Measurements from ENCODE around the gene POLA1. TPM values are rescaled to one million over a fixed set of nuclear protein-coding genes. Genes with fewer than 3 reads are reported as not detected.

Gene POLA1, protein sequence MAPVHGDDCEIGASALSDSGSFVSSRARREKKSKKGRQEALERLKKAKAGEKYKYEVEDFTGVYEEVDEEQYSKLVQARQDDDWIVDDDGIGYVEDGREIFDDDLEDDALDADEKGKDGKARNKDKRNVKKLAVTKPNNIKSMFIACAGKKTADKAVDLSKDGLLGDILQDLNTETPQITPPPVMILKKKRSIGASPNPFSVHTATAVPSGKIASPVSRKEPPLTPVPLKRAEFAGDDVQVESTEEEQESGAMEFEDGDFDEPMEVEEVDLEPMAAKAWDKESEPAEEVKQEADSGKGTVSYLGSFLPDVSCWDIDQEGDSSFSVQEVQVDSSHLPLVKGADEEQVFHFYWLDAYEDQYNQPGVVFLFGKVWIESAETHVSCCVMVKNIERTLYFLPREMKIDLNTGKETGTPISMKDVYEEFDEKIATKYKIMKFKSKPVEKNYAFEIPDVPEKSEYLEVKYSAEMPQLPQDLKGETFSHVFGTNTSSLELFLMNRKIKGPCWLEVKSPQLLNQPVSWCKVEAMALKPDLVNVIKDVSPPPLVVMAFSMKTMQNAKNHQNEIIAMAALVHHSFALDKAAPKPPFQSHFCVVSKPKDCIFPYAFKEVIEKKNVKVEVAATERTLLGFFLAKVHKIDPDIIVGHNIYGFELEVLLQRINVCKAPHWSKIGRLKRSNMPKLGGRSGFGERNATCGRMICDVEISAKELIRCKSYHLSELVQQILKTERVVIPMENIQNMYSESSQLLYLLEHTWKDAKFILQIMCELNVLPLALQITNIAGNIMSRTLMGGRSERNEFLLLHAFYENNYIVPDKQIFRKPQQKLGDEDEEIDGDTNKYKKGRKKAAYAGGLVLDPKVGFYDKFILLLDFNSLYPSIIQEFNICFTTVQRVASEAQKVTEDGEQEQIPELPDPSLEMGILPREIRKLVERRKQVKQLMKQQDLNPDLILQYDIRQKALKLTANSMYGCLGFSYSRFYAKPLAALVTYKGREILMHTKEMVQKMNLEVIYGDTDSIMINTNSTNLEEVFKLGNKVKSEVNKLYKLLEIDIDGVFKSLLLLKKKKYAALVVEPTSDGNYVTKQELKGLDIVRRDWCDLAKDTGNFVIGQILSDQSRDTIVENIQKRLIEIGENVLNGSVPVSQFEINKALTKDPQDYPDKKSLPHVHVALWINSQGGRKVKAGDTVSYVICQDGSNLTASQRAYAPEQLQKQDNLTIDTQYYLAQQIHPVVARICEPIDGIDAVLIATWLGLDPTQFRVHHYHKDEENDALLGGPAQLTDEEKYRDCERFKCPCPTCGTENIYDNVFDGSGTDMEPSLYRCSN (N-terminal part only)
- polyA plus RNA-seq (2013, experiment 1 of 2) = 15.3 TPM
- 15.7 TPM for polyA plus RNA-seq (2013, experiment 2 of 2)

DNA sequence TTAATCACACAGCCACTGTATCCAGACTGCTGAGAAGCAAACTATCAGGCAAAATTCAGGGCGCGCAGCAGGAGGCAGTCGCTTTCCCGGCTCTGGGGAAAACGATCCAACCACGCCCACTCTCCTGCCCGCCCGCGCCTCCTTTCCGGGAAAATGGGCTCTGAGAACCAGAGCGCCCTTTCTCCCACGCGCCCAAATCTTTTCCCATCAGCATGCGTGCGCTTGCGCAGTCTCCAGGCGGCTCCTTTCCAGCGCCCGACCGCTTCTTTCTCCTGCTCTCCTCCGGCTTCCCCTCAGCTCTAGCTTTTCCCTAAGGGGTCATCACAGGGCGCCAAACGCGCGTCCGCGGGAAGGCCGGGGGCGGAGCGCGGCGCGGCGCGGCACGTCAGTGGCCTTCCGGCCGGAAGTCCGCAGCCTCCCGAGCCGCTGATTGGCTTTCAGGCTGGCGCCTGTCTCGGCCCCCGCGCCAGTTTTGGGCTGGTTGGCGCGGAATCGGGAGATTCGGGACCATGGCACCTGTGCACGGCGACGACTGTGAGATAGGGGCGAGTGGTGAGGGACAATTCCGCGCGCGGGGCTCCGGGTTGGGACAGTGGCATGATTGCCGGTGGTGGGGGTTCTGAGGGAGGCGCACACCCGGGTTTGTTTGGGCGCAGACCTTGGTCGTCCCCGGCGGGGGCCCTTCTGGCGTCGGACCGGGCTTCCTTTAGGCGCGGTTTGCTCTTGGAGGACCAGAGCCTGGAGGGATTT lies at the start of gene POLA1:
TSS of gene POLA1 (plus strand) at position 466 of the 750 bp plus-strand sequence. CDS start at position 510, 44 bp downstream.
- H2BK5ac ChIP-seq (ENCODE audit: low read length) = no peak within 1 kb of the TSS
- H3K4ac ChIP-seq (ENCODE audit: low read depth, low read length) = no peak within 1 kb of the TSS
- no peak within 1 kb of the TSS for H2AK5ac ChIP-seq (ENCODE audit: low read length)
- no peak within 1 kb of the TSS for H2BK15ac ChIP-seq (replicated peaks; ENCODE audit: low read depth)
- no CpG with 5 or more reads among the region's 70 CpGs for WGBS (ENCODE audit: extremely low coverage, insufficient coverage, low lambda C conversion rate)
- peak; percentile 98 for DNase-seq
- H3K4me3 ChIP-seq (ENCODE audit: low read length) = peak within 1 kb of the TSS; percentile 83
- no peaks in the 10 kb centered on the region for H3K79me1 ChIP-seq (ENCODE audit: low read length)
- no peak within 1 kb of the TSS for H2BK120ac ChIP-seq (ENCODE audit: low read depth, low read length)
- H3K27me3 ChIP-seq (ENCODE audit: insufficient read depth, low read length, poor library complexity) = no peaks in the 10 kb centered on the region
- H3K4me1 ChIP-seq (ENCODE audit: control insufficient read depth, low read depth, low read length) = no peaks in the 10 kb centered on the region
- H4K5ac ChIP-seq (ENCODE audit: low read length) = no peak within 1 kb of the TSS
- H3K27ac ChIP-seq (ENCODE audit: low read depth, low read length) = no peak within 1 kb of the TSS
- no peaks in the 10 kb centered on the region for H3K36me3 ChIP-seq (ENCODE audit: control insufficient read depth, insufficient read depth, low read length)
- H3K9ac ChIP-seq (ENCODE audit: low read length) = peak within 1 kb of the TSS; percentile 74
- H3K4me2 ChIP-seq (ENCODE audit: low read length) = peak within 1 kb of the TSS; percentile 20
- H3K56ac ChIP-seq (ENCODE audit: low read length) = peak within 1 kb of the TSS; percentile 78
- no peak within 1 kb of the TSS for H4K8ac ChIP-seq (ENCODE audit: low read depth, low read length)
- peaks cover 32% of the 10 kb centered on the region for H3K79me2 ChIP-seq (ENCODE audit: control insufficient read depth, insufficient read depth, low read length)
- H3K23ac ChIP-seq (ENCODE audit: low read length) = no peak within 1 kb of the TSS
- H3K18ac ChIP-seq (ENCODE audit: low read length) = peak within 1 kb of the TSS; percentile 72

DNA sequence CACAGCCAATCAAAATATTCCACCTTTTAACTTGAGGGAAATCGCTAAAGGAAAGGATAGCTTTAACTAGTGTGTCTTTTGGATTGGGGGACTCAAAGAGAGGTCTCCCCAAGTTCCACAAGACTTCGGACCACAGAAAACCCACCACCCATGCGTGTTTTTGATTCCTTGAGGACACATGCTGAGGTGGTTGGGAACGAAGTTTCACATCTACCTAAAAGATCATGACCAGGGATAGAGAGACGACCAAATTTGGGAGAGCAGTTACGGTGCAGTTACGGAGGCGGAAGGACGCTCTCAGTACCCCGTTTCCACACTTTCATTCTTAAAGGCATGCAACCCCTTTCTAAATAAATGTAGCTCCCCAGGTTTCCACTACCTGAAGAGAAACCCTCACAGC lies 47.7 kb upstream of the POLA1 start:
- no CpG with 5 or more reads among the region's 10 CpGs for WGBS (ENCODE audit: extremely low coverage, insufficient coverage, low lambda C conversion rate)

DNA sequence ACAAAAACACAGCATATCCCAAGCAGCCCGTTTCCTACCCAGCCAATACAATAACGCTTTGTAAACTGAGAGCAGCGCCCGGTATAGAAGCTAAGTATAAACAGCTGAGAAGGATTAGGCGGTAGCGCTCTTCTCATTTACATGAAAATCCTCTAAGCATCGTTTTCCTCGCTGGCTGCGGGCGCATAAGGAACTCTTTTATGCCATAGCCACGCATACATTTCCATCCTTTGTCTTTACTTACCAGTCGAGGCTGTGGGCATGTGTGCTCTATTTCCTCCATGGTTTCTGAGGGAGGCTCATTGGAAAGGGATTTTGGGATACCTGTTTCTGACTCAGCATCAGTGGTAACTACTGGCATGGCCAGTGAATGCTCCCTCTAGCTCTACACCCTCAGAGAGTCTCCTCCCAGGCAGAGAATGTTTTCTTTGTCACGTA lies 47.0 kb upstream of the POLA1 start:
- peak overlapping the region; percentile 62 for H3K9ac ChIP-seq (ENCODE audit: low read length)
- peak overlapping the region; percentile 32 for H3K4me3 ChIP-seq (ENCODE audit: low read length)
- H3K36me3 ChIP-seq (ENCODE audit: control insufficient read depth, insufficient read depth, low read length) = no peaks in the 10 kb centered on the region
- peak overlapping the region; percentile 77 for H3K56ac ChIP-seq (ENCODE audit: low read length)
- H3K4me2 ChIP-seq (ENCODE audit: low read length) = peak overlapping the region; percentile 67
- no peaks in the 10 kb centered on the region for H3K27me3 ChIP-seq (ENCODE audit: insufficient read depth, low read length, poor library complexity)
- no peak overlapping the region for H2AK5ac ChIP-seq (ENCODE audit: low read length)
- H4K5ac ChIP-seq (ENCODE audit: low read length) = no peak overlapping the region
- H3K4me1 ChIP-seq (ENCODE audit: control insufficient read depth, low read depth, low read length) = no peaks in the 10 kb centered on the region
- no peak overlapping the region for H3K4ac ChIP-seq (ENCODE audit: low read depth, low read length)
- no peak overlapping the region for H2BK15ac ChIP-seq (replicated peaks; ENCODE audit: low read depth)
- H3K79me1 ChIP-seq (ENCODE audit: low read length) = no peaks in the 10 kb centered on the region
- H3K23ac ChIP-seq (ENCODE audit: low read length) = no peak overlapping the region
- H2BK120ac ChIP-seq (ENCODE audit: low read depth, low read length) = no peak overlapping the region
- H3K18ac ChIP-seq (ENCODE audit: low read length) = no peak overlapping the region
- H3K27ac ChIP-seq (ENCODE audit: low read depth, low read length) = peak overlapping the region; percentile 70
- WGBS (ENCODE audit: extremely low coverage, insufficient coverage, low lambda C conversion rate) = no CpG with 5 or more reads among the region's 13 CpGs
- no peak overlapping the region for H4K8ac ChIP-seq (ENCODE audit: low read depth, low read length)
- DNase-seq = no peak
- H2BK5ac ChIP-seq (ENCODE audit: low read length) = no peak overlapping the region
- no peaks in the 10 kb centered on the region for H3K79me2 ChIP-seq (ENCODE audit: control insufficient read depth, insufficient read depth, low read length)

More for the DNA sequence above, 47.7 kb upstream of the POLA1 start:
- no peak overlapping the region for H3K27ac ChIP-seq (ENCODE audit: low read depth, low read length)
- H3K23ac ChIP-seq (ENCODE audit: low read length) = no peak overlapping the region
- H3K79me1 ChIP-seq (ENCODE audit: low read length) = no peaks in the 10 kb centered on the region
- H3K36me3 ChIP-seq (ENCODE audit: control insufficient read depth, insufficient read depth, low read length) = no peaks in the 10 kb centered on the region
- H3K79me2 ChIP-seq (ENCODE audit: control insufficient read depth, insufficient read depth, low read length) = no peaks in the 10 kb centered on the region
- H3K4me3 ChIP-seq (ENCODE audit: low read length) = peak overlapping the region; percentile 6
- no peak overlapping the region for H4K5ac ChIP-seq (ENCODE audit: low read length)
- H4K8ac ChIP-seq (ENCODE audit: low read depth, low read length) = no peak overlapping the region
- H3K4me2 ChIP-seq (ENCODE audit: low read length) = peak overlapping the region; percentile 14
- H2AK5ac ChIP-seq (ENCODE audit: low read length) = no peak overlapping the region
- H3K9ac ChIP-seq (ENCODE audit: low read length) = peak overlapping the region; percentile 61
- H3K4me1 ChIP-seq (ENCODE audit: control insufficient read depth, low read depth, low read length) = no peaks in the 10 kb centered on the region
- no peak overlapping the region for H3K4ac ChIP-seq (ENCODE audit: low read depth, low read length)
- H2BK15ac ChIP-seq (replicated peaks; ENCODE audit: low read depth) = no peak overlapping the region
- H2BK120ac ChIP-seq (ENCODE audit: low read depth, low read length) = no peak overlapping the region
- peak overlapping the region; percentile 51 for H3K18ac ChIP-seq (ENCODE audit: low read length)
- peak; percentile 8 for DNase-seq
- H3K27me3 ChIP-seq (ENCODE audit: insufficient read depth, low read length, poor library complexity) = no peaks in the 10 kb centered on the region
- no peak overlapping the region for H2BK5ac ChIP-seq (ENCODE audit: low read length)
- H3K56ac ChIP-seq (ENCODE audit: low read length) = peak overlapping the region; percentile 45

DNA sequence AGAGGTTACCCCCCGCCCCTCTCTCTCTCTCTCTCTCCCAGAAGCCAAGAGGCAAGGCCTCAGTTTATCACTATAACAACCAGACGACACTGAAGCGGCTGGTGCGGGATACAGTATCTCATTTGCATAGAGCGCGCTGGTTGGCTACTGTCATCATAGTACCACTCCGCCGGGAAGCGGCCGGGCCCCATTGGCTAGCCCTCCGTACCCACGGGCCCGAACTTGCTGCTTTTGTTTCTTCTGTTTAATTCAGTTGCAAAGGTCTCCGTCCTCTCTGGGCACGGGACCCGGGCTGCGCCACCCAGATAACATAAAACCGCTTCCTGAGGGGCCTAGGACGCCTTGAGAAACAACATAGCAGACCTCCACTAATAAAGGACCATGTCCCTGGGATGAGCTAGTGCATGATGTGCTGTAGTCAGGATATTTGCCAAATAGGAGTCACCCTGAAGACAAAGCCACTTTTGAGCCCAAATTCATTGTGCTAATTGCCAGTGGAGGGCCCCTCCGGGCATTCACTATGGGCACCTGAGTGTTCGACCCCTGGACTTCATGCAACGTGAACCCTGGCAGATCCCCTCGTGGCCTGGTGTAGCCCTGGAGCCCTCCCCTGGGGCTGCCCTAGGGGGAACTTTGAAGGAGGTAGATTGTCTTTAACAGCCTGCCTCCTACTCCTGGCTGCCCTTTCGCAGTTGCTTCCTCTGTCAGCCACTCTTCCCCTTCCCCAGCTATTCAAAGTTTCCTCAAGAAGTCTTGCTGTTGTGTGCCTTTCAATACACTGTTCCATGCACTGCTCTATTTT lies 46.3 kb upstream of the POLA1 start, which contains the start of gene PCYT1B:
TSS of gene PCYT1B (minus strand) at position 91 of the 802 bp plus-strand sequence. CDS start 242 bp downstream, outside the sequence.
- Histone ChIP-seq H3K18ac (ENCODE audit: low read length) (peak within 1 kb of the TSS; percentile 84), H3K36me3 (ENCODE audit: control insufficient read depth, insufficient read depth, low read length) (no peaks in the 10 kb centered on the region), H4K5ac (ENCODE audit: low read length) (no peak within 1 kb of the TSS), H3K27ac (ENCODE audit: low read depth, low read length) (peak within 1 kb of the TSS; percentile 70), H3K23ac (ENCODE audit: low read length) (no peak within 1 kb of the TSS), H4K8ac (ENCODE audit: low read depth, low read length) (no peak within 1 kb of the TSS), H3K4ac (ENCODE audit: low read depth, low read length) (no peak within 1 kb of the TSS), H3K56ac (ENCODE audit: low read length) (peak within 1 kb of the TSS; percentile 77), H3K9ac (ENCODE audit: low read length) (peak within 1 kb of the TSS; percentile 62), H2BK15ac (replicated peaks; ENCODE audit: low read depth) (no peak within 1 kb of the TSS), H2BK120ac (ENCODE audit: low read depth, low read length) (no peak within 1 kb of the TSS), H2AK5ac (ENCODE audit: low read length) (no peak within 1 kb of the TSS), H3K4me2 (ENCODE audit: low read length) (peak within 1 kb of the TSS; percentile 67), H3K79me2 (ENCODE audit: control insufficient read depth, insufficient read depth, low read length) (no peaks in the 10 kb centered on the region), H3K4me3 (ENCODE audit: low read length) (peak within 1 kb of the TSS; percentile 32), H3K79me1 (ENCODE audit: low read length) (no peaks in the 10 kb centered on the region), H3K4me1 (ENCODE audit: control insufficient read depth, low read depth, low read length) (no peaks in the 10 kb centered on the region), H3K27me3 (ENCODE audit: insufficient read depth, low read length, poor library complexity) (no peaks in the 10 kb centered on the region), H2BK5ac (ENCODE audit: low read length) (no peak within 1 kb of the TSS)
- peak; percentile 91 for DNase-seq
- no CpG with 5 or more reads among the region's 24 CpGs for WGBS (ENCODE audit: extremely low coverage, insufficient coverage, low lambda C conversion rate)
